ENCODE measurements around the gene DMRT1.
A peak's percentile ranks its signal among the peaks of the same experiment; 100 is the strongest.

The DMRT1 gene

GRCh38 chr9:1005043-1005667, 163.7 kb downstream of the DMRT1 start:
- DNase-seq = peak; percentile 37 to 61

- DNase-seq = no peak
Measured at GRCh38 chr9:1007312-1007711, 165.8 kb downstream of the DMRT1 start.

- DNase-seq = no peak
Measured at GRCh38 chr9:1008216-1008615, 166.7 kb downstream of the DMRT1 start.

- DNase-seq = peak; percentile 31 to 81
Measured at GRCh38 chr9:1009101-1009707, 167.7 kb downstream of the DMRT1 start.

- no peak for DNase-seq
Measured at GRCh38 chr9:1013021-1013420, 171.5 kb downstream of the DMRT1 start.

GRCh38 chr9:1014225-1014624, 172.7 kb downstream of the DMRT1 start:
- DNase-seq = no peak

GRCh38 chr9:1014640-1015039, 173.1 kb downstream of the DMRT1 start:
- DNase-seq = no peak

- peak; percentile 14 to 81 for DNase-seq
Measured at GRCh38 chr9:1018121-1018520, 176.6 kb downstream of the DMRT1 start.
